Measurements from ENCODE around the gene NECAP2.

NECAP2 gene

DNA sequence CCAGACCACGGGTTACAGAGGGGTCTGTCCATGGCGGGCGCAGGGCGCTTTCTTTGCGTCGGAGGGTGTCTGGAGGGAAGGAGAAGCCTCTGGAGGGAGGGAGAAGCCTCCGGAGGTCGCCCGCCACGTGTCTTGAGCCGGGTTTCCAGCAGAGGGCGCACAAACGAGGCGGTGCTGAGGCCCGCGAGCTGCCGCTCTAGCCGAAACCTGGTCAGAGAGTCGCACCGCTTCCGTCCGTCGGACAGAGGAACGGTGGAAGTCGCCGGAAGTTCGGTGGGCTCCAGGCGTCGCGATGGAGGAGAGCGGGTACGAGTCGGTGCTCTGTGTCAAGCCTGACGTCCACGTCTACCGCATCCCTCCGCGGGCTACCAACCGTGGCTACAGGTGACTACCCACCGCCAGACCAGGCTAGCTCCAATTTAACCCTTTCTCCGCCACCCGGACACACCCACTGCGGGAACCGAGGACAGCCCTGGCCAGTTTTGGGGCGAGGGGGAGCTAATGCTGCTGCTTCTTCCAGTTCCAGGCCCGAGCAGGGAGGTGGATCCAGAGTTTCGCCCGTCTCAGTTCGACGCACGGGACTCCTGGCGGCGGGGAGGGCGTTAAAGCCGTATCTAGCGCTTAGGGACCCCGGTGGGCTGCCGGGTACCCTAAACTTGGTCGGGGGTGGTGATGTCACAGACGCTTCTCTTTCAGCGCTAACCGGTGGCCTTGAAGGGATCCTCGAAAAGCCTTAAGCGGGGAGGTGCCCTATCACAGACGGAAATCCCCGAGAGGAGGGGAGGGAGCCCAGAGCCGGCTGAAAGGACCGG, at the start of gene NECAP2:
Gene NECAP2 (plus strand): TSS at position 255 of the 812 bp plus-strand sequence. CDS start 38 bp downstream, at position 293.
- peak; percentile 91 for DNase-seq (ENCODE audit: low read depth)

- no peak for DNase-seq (ENCODE audit: low read depth)
Measured at GRCh38 chr1:16391411-16391810, 49.1 kb upstream of the NECAP2 start.

DNA sequence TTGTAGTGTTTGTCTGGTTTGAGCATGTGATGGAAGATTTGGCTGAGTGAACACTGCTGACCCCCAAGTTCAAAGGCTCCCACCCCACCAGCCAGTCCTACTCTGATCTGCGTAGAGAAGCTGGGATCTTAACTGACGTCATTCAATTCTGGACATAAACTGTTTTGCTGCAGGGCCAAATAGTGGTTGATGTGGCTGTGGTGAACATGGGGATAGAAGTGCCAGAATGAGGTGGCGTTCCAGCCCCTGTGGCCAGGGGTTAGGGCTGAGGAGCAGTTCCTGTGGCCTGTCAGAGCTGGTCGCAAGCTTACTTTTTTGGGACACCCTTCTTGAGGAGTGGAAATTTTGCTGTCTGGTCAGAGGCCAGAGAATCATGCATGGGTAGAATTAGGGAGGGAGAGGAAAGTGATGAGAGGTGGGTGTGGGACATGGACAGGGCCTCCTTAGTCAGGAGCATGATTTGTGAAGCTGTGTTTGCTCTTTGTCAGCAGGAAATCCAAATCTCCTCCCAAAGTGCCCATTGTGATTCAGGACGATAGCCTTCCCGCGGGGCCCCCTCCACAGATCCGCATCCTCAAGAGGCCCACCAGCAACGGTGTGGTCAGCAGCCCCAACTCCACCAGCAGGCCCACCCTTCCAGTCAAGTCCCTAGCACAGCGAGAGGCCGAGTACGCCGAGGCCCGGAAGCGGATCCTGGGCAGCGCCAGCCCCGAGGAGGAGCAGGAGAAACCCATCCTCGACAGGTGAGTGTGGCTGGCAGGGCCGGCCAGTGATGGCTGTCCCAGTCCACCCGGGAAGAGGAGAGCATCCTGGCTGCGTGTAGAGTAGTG, 47.6 kb upstream of the NECAP2 start:
- DNase-seq (ENCODE audit: low read depth): no peak

- no peak for DNase-seq (ENCODE audit: low read depth)
Measured at GRCh38 chr1:16393570-16394521, 46.7 kb upstream of the NECAP2 start.

DNA sequence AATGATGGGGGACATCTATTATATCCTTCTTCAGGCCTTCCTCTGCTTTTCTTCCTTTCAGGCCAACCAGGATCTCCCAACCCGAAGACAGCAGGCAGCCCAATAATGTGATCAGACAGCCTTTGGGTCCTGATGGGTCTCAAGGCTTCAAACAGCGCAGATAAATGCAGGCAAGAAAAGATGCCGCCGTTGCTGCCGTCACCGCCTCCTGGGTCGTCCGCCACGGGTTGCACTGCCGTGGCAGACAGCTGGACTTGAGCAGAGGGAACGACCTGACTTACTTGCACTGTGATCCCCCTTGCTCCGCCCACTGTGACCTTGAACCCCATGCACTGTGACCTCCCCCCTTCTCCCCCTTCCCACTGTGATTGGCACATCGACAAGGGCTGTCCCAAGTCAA, 45.5 kb upstream of the NECAP2 start:
- no peak for DNase-seq (ENCODE audit: low read depth)

GRCh38 chr1:16396591-16396990, 43.9 kb upstream of the NECAP2 start:
- peak; percentile 81 for DNase-seq (ENCODE audit: low read depth)

GRCh38 chr1:16397120-16397519, 43.4 kb upstream of the NECAP2 start:
- no peak for DNase-seq (ENCODE audit: low read depth)

- no peak for DNase-seq (ENCODE audit: low read depth)
Measured at GRCh38 chr1:16398371-16398953, 42.1 kb upstream of the NECAP2 start.

DNA sequence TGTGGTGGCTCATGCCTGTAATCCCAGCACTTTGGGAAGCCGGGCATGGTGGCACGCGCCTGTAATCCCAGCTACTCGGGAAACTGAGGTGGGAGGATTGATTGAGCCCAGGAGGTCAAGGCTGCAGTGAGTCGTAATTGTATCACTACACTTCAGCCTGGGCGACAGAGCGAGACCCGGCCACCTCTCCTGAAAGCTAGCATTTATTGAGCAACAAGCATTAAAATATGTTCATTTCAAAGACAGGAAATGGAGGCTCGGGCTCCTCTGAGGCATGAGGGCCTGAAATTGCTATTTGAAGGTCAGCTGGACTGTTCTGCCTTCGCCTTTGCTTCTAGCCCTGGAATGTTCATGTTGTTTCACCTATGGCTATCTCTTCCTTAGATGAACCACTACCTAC, 37.8 kb upstream of the NECAP2 start:
- peak; percentile 53 for DNase-seq (ENCODE audit: low read depth)

DNA sequence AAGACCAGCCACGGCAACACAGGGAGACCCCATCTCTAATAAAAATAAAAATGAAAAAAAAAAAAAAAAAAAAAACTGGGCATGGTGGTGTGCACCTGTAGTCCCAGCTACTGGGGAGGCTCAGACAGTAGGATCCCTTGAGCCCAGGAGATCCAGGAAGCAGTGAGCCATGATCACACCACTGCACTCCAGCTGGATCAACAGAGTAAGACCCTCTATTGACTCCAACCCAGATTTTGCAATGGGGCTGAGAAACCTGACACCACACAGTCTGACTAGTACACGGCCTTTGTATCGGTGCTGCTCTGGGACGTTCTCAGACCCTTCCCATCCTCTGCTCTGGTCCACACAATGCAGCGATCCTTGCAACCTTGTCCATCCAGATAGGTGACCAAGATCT, 35.1 kb upstream of the NECAP2 start:
- DNase-seq (ENCODE audit: low read depth): no peak

DNA sequence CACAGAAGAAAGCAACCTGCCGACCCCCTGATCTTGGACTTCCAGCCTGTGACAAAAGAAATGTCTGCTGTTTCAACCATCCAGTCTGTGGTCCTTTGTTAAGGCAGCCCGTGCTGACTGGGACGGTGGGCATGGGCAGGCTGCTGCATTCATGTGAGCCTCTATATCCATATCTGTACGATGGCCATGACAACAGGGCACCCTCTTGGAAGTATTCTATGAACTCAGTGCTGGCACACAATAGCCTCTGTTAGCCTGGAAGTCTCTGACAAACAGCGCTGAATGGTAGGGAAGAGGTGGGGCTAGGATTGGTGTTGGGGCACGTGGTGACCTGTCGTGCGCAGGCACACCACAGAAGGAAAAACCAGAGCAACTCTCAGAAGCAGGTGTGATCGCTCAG, 33.7 kb upstream of the NECAP2 start:
- no peak for DNase-seq (ENCODE audit: low read depth)

DNA sequence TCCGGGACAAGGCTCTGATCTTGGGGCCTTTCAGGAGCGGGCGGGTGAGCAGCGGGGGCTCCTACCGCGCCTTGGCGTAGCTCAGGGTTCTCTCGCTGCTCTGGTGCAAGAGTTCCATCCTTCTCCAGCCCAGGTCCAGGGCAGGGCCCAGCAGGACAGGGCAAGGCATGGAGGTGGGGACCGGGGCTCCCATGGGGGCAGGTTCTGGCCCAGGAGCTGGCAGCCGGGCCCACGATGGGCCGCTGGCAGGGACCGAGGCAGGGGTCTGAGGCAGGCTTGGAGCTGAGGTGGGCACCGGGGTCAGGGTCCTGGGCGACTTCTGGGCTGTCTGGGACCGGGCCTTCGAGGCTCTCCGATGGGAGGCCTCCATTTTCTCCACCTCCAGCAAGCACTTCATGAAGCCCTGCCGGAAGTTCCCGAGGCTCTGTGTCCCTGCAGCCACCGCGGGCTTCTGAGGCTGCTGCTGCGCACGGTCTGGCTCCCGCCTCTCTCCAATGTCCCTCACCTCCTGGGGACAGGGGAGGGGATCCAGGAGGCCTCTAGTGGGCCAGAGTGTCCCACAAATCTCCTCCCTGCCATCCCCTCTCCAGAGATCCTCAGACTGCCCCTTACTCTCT, 30.9 kb upstream of the NECAP2 start:
- DNase-seq (ENCODE audit: low read depth): no peak

- no peak for DNase-seq (ENCODE audit: low read depth)
Measured at GRCh38 chr1:16410803-16411202, 29.7 kb upstream of the NECAP2 start.

GRCh38 chr1:16413191-16413590, 27.3 kb upstream of the NECAP2 start:
- DNase-seq (ENCODE audit: low read depth): no peak

- peak; percentile 19 for DNase-seq (ENCODE audit: low read depth)
Measured at GRCh38 chr1:16418823-16419425, 21.6 kb upstream of the NECAP2 start.

GRCh38 chr1:16420424-16421118, 20.0 kb upstream of the NECAP2 start:
- no peak for DNase-seq (ENCODE audit: low read depth)

DNA sequence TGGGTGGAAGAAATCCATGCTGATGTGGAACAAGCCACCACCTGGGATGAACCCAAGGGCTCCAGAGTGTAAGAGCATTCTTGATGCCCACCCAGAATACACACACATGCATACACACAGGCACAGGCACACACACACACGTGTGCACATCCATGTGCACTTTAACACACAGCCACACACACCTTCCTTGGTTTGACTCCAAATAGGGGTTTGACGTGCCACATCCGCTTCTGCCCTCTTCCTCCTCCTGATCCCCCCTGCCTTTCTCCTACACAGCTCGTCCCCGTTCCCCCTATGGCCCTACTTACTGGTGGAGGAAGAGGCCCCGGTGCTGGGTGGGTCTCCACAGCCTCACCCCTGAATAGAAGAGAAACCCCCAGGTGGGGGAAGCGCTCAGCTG, 19.3 kb upstream of the NECAP2 start:
- DNase-seq (ENCODE audit: low read depth): no peak

GRCh38 chr1:16422041-16422440, 18.5 kb upstream of the NECAP2 start:
- no peak for DNase-seq (ENCODE audit: low read depth)

GRCh38 chr1:16425125-16426025, 15.1 kb upstream of the NECAP2 start:
- DNase-seq (ENCODE audit: low read depth): no peak
